CD4-positive, CD25-positive, alpha-beta regulatory T cell (primary cell): ENCODE data around the gene ZNF638. TPM values are rescaled to one million over a fixed set of nuclear protein-coding genes. Genes with fewer than 3 reads are reported as not detected.
A peak's percentile ranks its signal among the peaks of the same experiment; 100 is the strongest.

Experiments
- ATAC-seq, 2 donors: fragments of 150-1000 bp; cut with Tn5 transposase; one replicate each; pipeline ENCODE4 v1.10.0; 2021; ENCODE audit warnings: low read depth in 2 of 2, moderate number of reproducible peaks in 2 of 2, moderate library complexity in 1 of 2
- DNase-seq, 3 donors: peaks; one replicate each; pipeline versions ENCODE4 v3.0.0 to v3.0.0-alpha.2; 2012 to 2022; ENCODE audit warnings: mixed read lengths in 1 of 3
- H3K27ac ChIP-seq: one replicate; pipeline ENCODE4 v1.7.0; 2013; ENCODE audit warnings: mild to moderate bottlenecking, low read length; ENCODE audit not compliant: insufficient read depth, poor library complexity, severe bottlenecking
- H3K27me3 ChIP-seq: one replicate; pipeline ENCODE4 v1.7.0; 2013; ENCODE audit warnings: low read length; ENCODE audit not compliant: control insufficient read depth, insufficient read depth
- H3K36me3 ChIP-seq: one replicate; pipeline ENCODE4 v1.7.0; 2013; ENCODE audit warnings: mild to moderate bottlenecking, low read length, moderate library complexity; ENCODE audit not compliant: control insufficient read depth, insufficient read depth
- H3K4me1 ChIP-seq: 2 replicates; pipeline ENCODE4 v1.7.0; 2013; ENCODE audit warnings: mild to moderate bottlenecking, low read length; ENCODE audit not compliant: insufficient read depth, control insufficient read depth, poor library complexity, severe bottlenecking
- H3K4me3 ChIP-seq: one replicate; pipeline ENCODE4 v1.7.0; 2013; ENCODE audit warnings: low read depth, mild to moderate bottlenecking, low read length, moderate library complexity
- H3K9me3 ChIP-seq, 2 experiments: 1 replicate in 1 of 2; 2 replicates in 1 of 2; pipeline ENCODE4 v1.7.0; 2013; ENCODE audit warnings: low read length in 2 of 2, mild to moderate bottlenecking in 1 of 2, moderate library complexity in 1 of 2; ENCODE audit not compliant: control insufficient read depth in 2 of 2
- H3K27ac Mint-ChIP-seq, 3 donors: one replicate each; pipeline ENCODE4 v1.8.0; 2020 to 2022; ENCODE audit warnings: mild to moderate bottlenecking in 3 of 3, mixed read lengths in 3 of 3, moderate library complexity in 2 of 3
- H3K27me3 Mint-ChIP-seq: one replicate; pipeline ENCODE4 v1.8.0; 2022; ENCODE audit warnings: mild to moderate bottlenecking, mixed read lengths
- H3K36me3 Mint-ChIP-seq: one replicate; pipeline ENCODE4 v1.8.0; 2020; ENCODE audit warnings: mixed read lengths
- H3K4me1 Mint-ChIP-seq, 4 donors: one replicate each; pipeline ENCODE4 v1.8.0; 2020 to 2022; ENCODE audit warnings: mixed read lengths in 4 of 4, mild to moderate bottlenecking in 1 of 4
- H3K4me3 Mint-ChIP-seq, 4 donors: one replicate each; pipeline ENCODE4 v1.8.0; 2020 to 2022; ENCODE audit warnings: mild to moderate bottlenecking in 4 of 4, mixed read lengths in 4 of 4, moderate library complexity in 3 of 4
- H3K9me3 Mint-ChIP-seq, 7 donors: one replicate each; pipeline ENCODE4 v1.8.0; 2020 to 2022; ENCODE audit warnings: mixed read lengths in 7 of 7, mild to moderate bottlenecking in 3 of 7, moderate library complexity in 2 of 7
- polyA plus RNA-seq, 4 donors: library from polyadenylated mRNA; unstranded; fragments of 300-500 nt; fragmentation: Illumina TruSeq; gene quantifications; one replicate each; pipeline ENCODE4 v1.2.3, GENCODE V29; 2021
- total RNA-seq: library from RNA; stranded (reverse); gene quantifications from one replicate; pipeline ENCODE4 v1.2.3, GENCODE V29; 2022

The ZNF638 gene
- total RNA-seq (119 TPM), polyA plus RNA-seq (10 to 100 TPM; 32.6 to 47.2 (median 36.1) TPM)

GRCh38 chr2:71331581-71332434 lies at the start of gene ZNF638:
Gene ZNF638 (plus strand): TSS chr2:71331782. CDS start chr2:71348955, 17,173 bp downstream.
- peak within 1 kb of the TSS; percentile 88 for H3K4me3 ChIP-seq
- peak within 1 kb of the TSS; percentile 88 for H3K27ac ChIP-seq
- H3K4me3 Mint-ChIP-seq = peak within 1 kb of the TSS; percentile 95 to 100 (median 98)
- ATAC-seq = peak; percentile 97 to 98
- peaks cover 3% of the 10 kb centered on the region for H3K36me3 ChIP-seq
- H3K9me3 ChIP-seq = peaks cover 0 to 4% of the 10 kb centered on the region in 2 experiments
- peaks cover 11% of the 10 kb centered on the region for H3K27me3 Mint-ChIP-seq
- peak within 1 kb of the TSS; percentile 97 to 100 (median 99) for H3K27ac Mint-ChIP-seq
- H3K27me3 ChIP-seq = peaks cover 8% of the 10 kb centered on the region
- peaks cover 37% of the 10 kb centered on the region for H3K4me1 ChIP-seq
- peaks cover 0 to 1% (median 0%) of the 10 kb centered on the region in 7 donors for H3K9me3 Mint-ChIP-seq
- peak; percentile 85 to 95 (median 93) for DNase-seq
- peaks cover 8% of the 10 kb centered on the region for H3K36me3 Mint-ChIP-seq
- H3K4me1 Mint-ChIP-seq = peaks cover 23 to 44% (median 32%) of the 10 kb centered on the region in 4 donors

- Histone ChIP-seq H3K36me3 (no peaks in the 10 kb centered on the region), H3K4me3 (no peak overlapping the region), H3K27ac (no peak overlapping the region), H3K4me1 (peaks cover 7% of the 10 kb centered on the region), H3K9me3 (no peaks in the 10 kb centered on the region), H3K27me3 (peaks cover 46% of the 10 kb centered on the region)
- H3K27ac Mint-ChIP-seq = no peak overlapping the region
- no peaks in the 10 kb centered on the region for H3K36me3 Mint-ChIP-seq
- H3K4me1 Mint-ChIP-seq = peaks cover 0 to 11% (median 7%) of the 10 kb centered on the region in 4 donors
- no peak overlapping the region for H3K4me3 Mint-ChIP-seq
- ATAC-seq (no peak), DNase-seq (no peak)
- H3K27me3 Mint-ChIP-seq = peaks cover 72% of the 10 kb centered on the region
- H3K9me3 Mint-ChIP-seq = peaks cover 0 to 2% (median 0%) of the 10 kb centered on the region in 7 donors
Observed at GRCh38 chr2:71281950-71282349, 49.6 kb upstream of the ZNF638 start.

DNA sequence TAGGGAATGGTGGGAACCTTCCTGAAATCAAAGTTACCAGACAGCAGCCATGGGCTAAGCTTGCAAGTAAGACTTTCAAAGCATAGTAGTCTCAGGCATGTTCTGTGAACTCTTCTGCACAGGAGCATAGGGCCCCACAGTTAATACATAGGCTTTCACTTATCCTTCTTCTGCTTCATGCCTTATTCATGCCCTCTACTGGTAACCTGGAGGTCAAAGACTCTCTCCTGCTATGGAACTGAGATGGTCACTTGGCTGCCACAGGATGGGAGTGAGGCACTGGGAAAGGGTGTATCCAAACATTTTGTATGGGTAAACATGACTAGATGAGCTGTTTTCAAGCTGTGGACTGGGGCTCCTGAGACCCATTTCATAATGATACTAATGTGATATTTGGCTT lies 49.1 kb upstream of the ZNF638 start:
- DNase-seq (peak in 1 of 3 donors; percentile 7), ATAC-seq (no peak)

GRCh38 chr2:71283131-71283530 lies 48.5 kb upstream of the ZNF638 start:
- Mint-ChIP-seq H3K9me3 (peaks cover 0 to 2% (median 0%) of the 10 kb centered on the region in 7 donors), H3K4me1 (no peaks in the 10 kb centered on the region), H3K4me3 (no peak overlapping the region), H3K27ac (no peak overlapping the region), H3K36me3 (no peaks in the 10 kb centered on the region), H3K27me3 (peaks cover 64% of the 10 kb centered on the region)
- Histone ChIP-seq H3K4me1 (no peaks in the 10 kb centered on the region), H3K27me3 (peaks cover 40% of the 10 kb centered on the region), H3K9me3 (no peaks in the 10 kb centered on the region), H3K4me3 (no peak overlapping the region), H3K27ac (no peak overlapping the region), H3K36me3 (no peaks in the 10 kb centered on the region)
- DNase-seq (no peak), ATAC-seq (no peak)

More for the DNA sequence above, 49.1 kb upstream of the ZNF638 start:
- peaks cover 1% of the 10 kb centered on the region for H3K4me1 ChIP-seq
- H3K4me3 ChIP-seq = no peak overlapping the region
- no peaks in the 10 kb centered on the region for H3K36me3 Mint-ChIP-seq
- peaks cover 46% of the 10 kb centered on the region for H3K27me3 ChIP-seq
- no peak overlapping the region for H3K27ac ChIP-seq
- peaks cover 0 to 6% (median 4%) of the 10 kb centered on the region in 4 donors for H3K4me1 Mint-ChIP-seq
- no peaks in the 10 kb centered on the region for H3K9me3 ChIP-seq
- H3K27ac Mint-ChIP-seq = no peak overlapping the region
- no peak overlapping the region for H3K4me3 Mint-ChIP-seq
- H3K36me3 ChIP-seq = no peaks in the 10 kb centered on the region
- peaks cover 0 to 2% (median 0%) of the 10 kb centered on the region in 7 donors for H3K9me3 Mint-ChIP-seq
- H3K27me3 Mint-ChIP-seq = peaks cover 71% of the 10 kb centered on the region

DNA sequence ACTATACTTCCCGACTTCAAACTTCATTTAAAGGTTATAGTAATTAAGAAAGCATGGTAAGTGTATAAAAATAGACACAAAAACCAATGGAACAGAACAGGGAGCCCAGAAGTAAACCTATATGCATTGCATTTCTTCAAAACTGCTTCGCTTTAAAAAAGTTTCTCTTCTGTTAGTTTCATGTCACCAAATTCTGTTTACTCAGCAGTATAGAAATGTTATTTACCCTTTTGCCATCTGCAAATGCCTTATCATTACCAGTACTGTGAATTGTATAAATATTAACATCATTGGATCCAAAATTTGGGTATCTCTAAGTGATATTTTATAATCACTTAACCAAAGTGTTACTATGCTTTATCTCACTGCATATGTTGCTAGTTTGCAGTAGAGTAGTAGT lies 45.9 kb upstream of the ZNF638 start:
- no peaks in the 10 kb centered on the region for H3K36me3 Mint-ChIP-seq
- H3K4me3 Mint-ChIP-seq = no peak overlapping the region
- no peaks in the 10 kb centered on the region for H3K9me3 ChIP-seq
- H3K4me1 Mint-ChIP-seq = no peaks in the 10 kb centered on the region
- ATAC-seq (no peak), DNase-seq (no peak)
- no peaks in the 10 kb centered on the region for H3K36me3 ChIP-seq
- no peak overlapping the region for H3K4me3 ChIP-seq
- H3K27me3 Mint-ChIP-seq = peaks cover 57% of the 10 kb centered on the region
- no peaks in the 10 kb centered on the region for H3K4me1 ChIP-seq
- H3K27ac ChIP-seq = no peak overlapping the region
- peaks cover 26% of the 10 kb centered on the region for H3K27me3 ChIP-seq
- peaks cover 0 to 2% (median 0%) of the 10 kb centered on the region in 7 donors for H3K9me3 Mint-ChIP-seq
- H3K27ac Mint-ChIP-seq = no peak overlapping the region

DNA sequence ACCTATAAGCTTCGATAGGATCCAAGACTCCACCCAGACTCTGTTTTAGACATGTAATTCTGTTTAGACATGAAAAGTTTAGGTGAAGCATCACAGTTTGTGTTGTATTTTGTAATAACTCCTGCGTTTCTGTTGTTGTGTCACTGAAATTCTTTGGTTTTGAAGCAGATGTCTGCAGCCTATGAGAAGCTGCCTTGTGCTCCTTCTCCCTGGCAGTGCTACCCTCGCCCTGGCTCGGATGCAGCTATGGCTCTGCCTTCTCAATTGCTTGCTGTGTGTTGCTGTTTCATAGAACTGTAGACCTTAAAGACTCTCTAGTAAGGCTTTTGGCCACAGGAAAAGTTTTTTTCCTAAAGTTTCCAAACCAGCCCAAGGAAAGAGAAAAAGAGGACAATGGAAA lies 40.2 kb upstream of the ZNF638 start:
- no peaks in the 10 kb centered on the region for H3K9me3 Mint-ChIP-seq

GRCh38 chr2:71292159-71292558 lies 39.4 kb upstream of the ZNF638 start:
- H3K27me3 Mint-ChIP-seq = peaks cover 33% of the 10 kb centered on the region
- H3K4me3 ChIP-seq = no peak overlapping the region
- H3K9me3 Mint-ChIP-seq = no peaks in the 10 kb centered on the region
- no peak for ATAC-seq
- DNase-seq = no peak
- no peaks in the 10 kb centered on the region for H3K4me1 ChIP-seq
- no peaks in the 10 kb centered on the region for H3K36me3 Mint-ChIP-seq
- H3K27ac ChIP-seq = no peak overlapping the region
- no peak overlapping the region for H3K27ac Mint-ChIP-seq
- no peaks in the 10 kb centered on the region for H3K4me1 Mint-ChIP-seq
- H3K4me3 Mint-ChIP-seq = peak overlapping the region in 1 of 4 donors; percentile 65
- H3K9me3 ChIP-seq = no peaks in the 10 kb centered on the region
- peaks cover 3% of the 10 kb centered on the region for H3K27me3 ChIP-seq
- no peaks in the 10 kb centered on the region for H3K36me3 ChIP-seq

More for the DNA sequence above, 40.2 kb upstream of the ZNF638 start:
- Mint-ChIP-seq H3K36me3 (no peaks in the 10 kb centered on the region), H3K4me3 (no peak overlapping the region), H3K27ac (no peak overlapping the region), H3K27me3 (peaks cover 31% of the 10 kb centered on the region), H3K4me1 (no peaks in the 10 kb centered on the region)
- Histone ChIP-seq H3K4me1 (no peaks in the 10 kb centered on the region), H3K9me3 (no peaks in the 10 kb centered on the region), H3K4me3 (no peak overlapping the region), H3K27ac (no peak overlapping the region), H3K36me3 (no peaks in the 10 kb centered on the region), H3K27me3 (peaks cover 3% of the 10 kb centered on the region)
- ATAC-seq (no peak), DNase-seq (no peak)
